HG03159 (cell line): ENCODE measurements around the gene MRM2.

Experiments
- ATAC-seq: cut with Tn5 transposase; IDR thresholded peaks from one replicate; pipeline ENCODE4 v1.9.1; 2021; ENCODE audit warnings: mild to moderate bottlenecking, moderate library complexity; ENCODE audit not compliant: unreplicated experiment

MRM2 gene

GRCh38 chr7:2225336-2225735, 16.7 kb downstream of the MRM2 start:
- ATAC-seq, result no peak

- ATAC-seq, result no peak
These were observed 17.1 kb downstream of the MRM2 start for GRCh38 chr7:2224934-2225333.

- no peak for ATAC-seq
These were observed 17.5 kb downstream of the MRM2 start for GRCh38 chr7:2224491-2224928.

- no peak for ATAC-seq
These were observed 18.7 kb downstream of the MRM2 start for GRCh38 chr7:2223321-2223720.

- ATAC-seq, result no peak
These were observed 19.5 kb downstream of the MRM2 start for GRCh38 chr7:2222516-2222915.

GRCh38 chr7:2220954-2221353, 21.1 kb downstream of the MRM2 start:
- no peak for ATAC-seq

GRCh38 chr7:2220506-2220905, 21.5 kb downstream of the MRM2 start:
- ATAC-seq, result no peak

GRCh38 chr7:2220030-2220429, 22.0 kb downstream of the MRM2 start:
- ATAC-seq, result no peak

GRCh38 chr7:2219606-2220005, 22.4 kb downstream of the MRM2 start:
- ATAC-seq, result no peak

GRCh38 chr7:2219136-2219535, 22.9 kb downstream of the MRM2 start:
- no peak for ATAC-seq

GRCh38 chr7:2218444-2218785, 23.6 kb downstream of the MRM2 start:
- ATAC-seq, result no peak

- ATAC-seq, result no peak
These were observed 24.1 kb downstream of the MRM2 start for GRCh38 chr7:2217716-2218443.

- ATAC-seq, result no peak
These were observed 24.8 kb downstream of the MRM2 start for GRCh38 chr7:2217206-2217605.

- ATAC-seq, result no peak
These were observed 26.2 kb downstream of the MRM2 start for GRCh38 chr7:2215851-2216250.

- no peak for ATAC-seq
These were observed 27.4 kb downstream of the MRM2 start for GRCh38 chr7:2214636-2215035.

- no peak for ATAC-seq
These were observed 28.3 kb downstream of the MRM2 start for GRCh38 chr7:2213551-2214215.

GRCh38 chr7:2212906-2213305, 29.1 kb downstream of the MRM2 start:
- no peak for ATAC-seq

GRCh38 chr7:2211926-2212325, 30.1 kb downstream of the MRM2 start:
- ATAC-seq, result no peak

- no peak for ATAC-seq
These were observed 30.6 kb downstream of the MRM2 start for GRCh38 chr7:2211259-2211880.

- ATAC-seq, result no peak
These were observed 31.3 kb downstream of the MRM2 start for GRCh38 chr7:2210551-2211258.

- no peak for ATAC-seq
These were observed 32.1 kb downstream of the MRM2 start for GRCh38 chr7:2209961-2210323.
